Measurements from ENCODE around the gene SETD2. TPM values are rescaled to one million over a fixed set of nuclear protein-coding genes. Genes with fewer than 3 reads are reported as not detected.

The SETD2 gene
- total RNA-seq, 1 experiment from 2014 or later, result 15.4 TPM

GRCh38 chr3:47024932-47025331 lies 139.0 kb downstream of the SETD2 start:
- Histone ChIP-seq H3K36me3 (replicated peaks; ENCODE audit: control insufficient read depth, insufficient read depth, low read length) (no peaks in the 10 kb centered on the region; the same call in none of the 2 replicates), H3K27me3 (ENCODE audit: control insufficient read depth, insufficient read depth, low read length) (no peaks in the 10 kb centered on the region), H3K4me3 (ENCODE audit: insufficient read depth, low read depth, low read length) (no peak overlapping the region)
- DNase-seq, result peak; percentile 37

GRCh38 chr3:47022641-47023071 lies 141.3 kb downstream of the SETD2 start:
- H3K36me3 ChIP-seq (replicated peaks; ENCODE audit: control insufficient read depth, insufficient read depth, low read length), result peaks cover 6% of the 10 kb centered on the region
- no peak overlapping the region for H3K4me3 ChIP-seq (ENCODE audit: insufficient read depth, low read depth, low read length)
- DNase-seq, result no peak
- no peaks in the 10 kb centered on the region for H3K27me3 ChIP-seq (ENCODE audit: control insufficient read depth, insufficient read depth, low read length)

GRCh38 chr3:47020311-47020710 lies 143.6 kb downstream of the SETD2 start:
- no peak for DNase-seq
- H3K27me3 ChIP-seq (ENCODE audit: control insufficient read depth, insufficient read depth, low read length), result no peaks in the 10 kb centered on the region
- H3K36me3 ChIP-seq (replicated peaks; ENCODE audit: control insufficient read depth, insufficient read depth, low read length), result peaks cover 14% of the 10 kb centered on the region
- no peak overlapping the region for H3K4me3 ChIP-seq (ENCODE audit: insufficient read depth, low read depth, low read length)

GRCh38 chr3:47019201-47019600 lies 144.7 kb downstream of the SETD2 start:
- H3K36me3 ChIP-seq (replicated peaks; ENCODE audit: control insufficient read depth, insufficient read depth, low read length), result peaks cover 14% of the 10 kb centered on the region
- no peak for DNase-seq
- H3K27me3 ChIP-seq (ENCODE audit: control insufficient read depth, insufficient read depth, low read length), result no peaks in the 10 kb centered on the region
- no peak overlapping the region for H3K4me3 ChIP-seq (ENCODE audit: insufficient read depth, low read depth, low read length)

- H3K4me3 ChIP-seq (ENCODE audit: insufficient read depth, low read depth, low read length), result no peak overlapping the region
- H3K27me3 ChIP-seq (ENCODE audit: control insufficient read depth, insufficient read depth, low read length), result no peaks in the 10 kb centered on the region
- DNase-seq, result no peak
- peaks cover 14% of the 10 kb centered on the region for H3K36me3 ChIP-seq (replicated peaks; ENCODE audit: control insufficient read depth, insufficient read depth, low read length)
These were observed 145.7 kb downstream of the SETD2 start for GRCh38 chr3:47018269-47018611.

GRCh38 chr3:47017504-47018268 lies 146.2 kb downstream of the SETD2 start:
- Histone ChIP-seq H3K4me3 (ENCODE audit: insufficient read depth, low read depth, low read length) (no peak overlapping the region), H3K36me3 (replicated peaks; ENCODE audit: control insufficient read depth, insufficient read depth, low read length) (peaks cover 14% of the 10 kb centered on the region), H3K27me3 (ENCODE audit: control insufficient read depth, insufficient read depth, low read length) (no peaks in the 10 kb centered on the region)
- no peak for DNase-seq

GRCh38 chr3:47016934-47017435 lies 146.9 kb downstream of the SETD2 start:
- DNase-seq, result no peak
- Histone ChIP-seq H3K4me3 (ENCODE audit: insufficient read depth, low read depth, low read length) (no peak overlapping the region), H3K27me3 (ENCODE audit: control insufficient read depth, insufficient read depth, low read length) (no peaks in the 10 kb centered on the region), H3K36me3 (replicated peaks; ENCODE audit: control insufficient read depth, insufficient read depth, low read length) (peaks cover 14% of the 10 kb centered on the region)

GRCh38 chr3:47016086-47016933 lies 147.6 kb downstream of the SETD2 start:
- no peak for DNase-seq
- H3K27me3 ChIP-seq (ENCODE audit: control insufficient read depth, insufficient read depth, low read length), result no peaks in the 10 kb centered on the region
- H3K36me3 ChIP-seq (replicated peaks; ENCODE audit: control insufficient read depth, insufficient read depth, low read length), result peaks cover 14% of the 10 kb centered on the region
- H3K4me3 ChIP-seq (ENCODE audit: insufficient read depth, low read depth, low read length), result no peak overlapping the region

- Histone ChIP-seq H3K27me3 (ENCODE audit: control insufficient read depth, insufficient read depth, low read length) (no peaks in the 10 kb centered on the region), H3K36me3 (replicated peaks; ENCODE audit: control insufficient read depth, insufficient read depth, low read length) (peaks cover 14% of the 10 kb centered on the region), H3K4me3 (ENCODE audit: insufficient read depth, low read depth, low read length) (no peak overlapping the region)
- DNase-seq, result no peak
These were observed 148.8 kb downstream of the SETD2 start for GRCh38 chr3:47015151-47015550.

- Histone ChIP-seq H3K4me3 (ENCODE audit: insufficient read depth, low read depth, low read length) (no peak overlapping the region), H3K27me3 (ENCODE audit: control insufficient read depth, insufficient read depth, low read length) (no peaks in the 10 kb centered on the region), H3K36me3 (replicated peaks; ENCODE audit: control insufficient read depth, insufficient read depth, low read length) (peaks cover 14% of the 10 kb centered on the region)
- no peak for DNase-seq
These were observed 149.9 kb downstream of the SETD2 start for GRCh38 chr3:47014036-47014435.

- H3K36me3 ChIP-seq (replicated peaks; ENCODE audit: control insufficient read depth, insufficient read depth, low read length), result peaks cover 12% of the 10 kb centered on the region
- no peaks in the 10 kb centered on the region for H3K27me3 ChIP-seq (ENCODE audit: control insufficient read depth, insufficient read depth, low read length)
- DNase-seq, result no peak
- H3K4me3 ChIP-seq (ENCODE audit: insufficient read depth, low read depth, low read length), result no peak overlapping the region
These were observed 150.7 kb downstream of the SETD2 start for GRCh38 chr3:47013231-47013630.

- no peak overlapping the region for H3K4me3 ChIP-seq (ENCODE audit: insufficient read depth, low read depth, low read length)
- DNase-seq, result no peak
- peaks cover 7% of the 10 kb centered on the region for H3K36me3 ChIP-seq (replicated peaks; ENCODE audit: control insufficient read depth, insufficient read depth, low read length)
- no peaks in the 10 kb centered on the region for H3K27me3 ChIP-seq (ENCODE audit: control insufficient read depth, insufficient read depth, low read length)
These were observed 151.3 kb downstream of the SETD2 start for GRCh38 chr3:47012342-47013230.

GRCh38 chr3:47011371-47011770 lies 152.5 kb downstream of the SETD2 start:
- H3K4me3 ChIP-seq (ENCODE audit: insufficient read depth, low read depth, low read length), result no peak overlapping the region
- H3K36me3 ChIP-seq (replicated peaks; ENCODE audit: control insufficient read depth, insufficient read depth, low read length), result peaks cover 4% of the 10 kb centered on the region
- H3K27me3 ChIP-seq (ENCODE audit: control insufficient read depth, insufficient read depth, low read length), result no peaks in the 10 kb centered on the region
- no peak for DNase-seq

GRCh38 chr3:47010910-47011309 lies 153.0 kb downstream of the SETD2 start:
- no peak overlapping the region for H3K4me3 ChIP-seq (ENCODE audit: insufficient read depth, low read depth, low read length)
- H3K27me3 ChIP-seq (ENCODE audit: control insufficient read depth, insufficient read depth, low read length), result no peaks in the 10 kb centered on the region
- no peak for DNase-seq
- H3K36me3 ChIP-seq (replicated peaks; ENCODE audit: control insufficient read depth, insufficient read depth, low read length), result peaks cover 6% of the 10 kb centered on the region

Measured in H7 (cell line).